GM23248 (cell line): ENCODE data around the gene SEPTIN5. TPM values are rescaled to one million over a fixed set of nuclear protein-coding genes. Genes with fewer than 3 reads are reported as not detected.
A peak's percentile ranks its signal among the peaks of the same experiment; 100 is the strongest.

Experiments used
- DNase-seq: peaks from one replicate; pipeline ENCODE4 v3.0.0-alpha.2; 2015
- H2AFZ ChIP-seq: fragments of 200-600 bp; sonication (generic); 2 replicates; pipeline ENCODE4 v1.6.1; 2016; ENCODE audit warnings: antibody characterized with exemption
- H3F3A ChIP-seq: fragments of 200-600 bp; sonication (generic); 2 replicates; pipeline ENCODE4 v1.6.1; 2016; ENCODE audit warnings: mild to moderate bottlenecking, antibody characterized with exemption, mixed run types; ENCODE audit not compliant: insufficient read depth
- H3K27ac ChIP-seq: fragments of 200-600 bp; sonication (generic); 2 replicates; pipeline ENCODE4 v1.5.1; 2016; ENCODE audit warnings: mild to moderate bottlenecking
- H3K27me3 ChIP-seq: fragments of 200-600 bp; sonication (generic); replicated peaks from 2 replicates; pipeline ENCODE4 v1.6.1; 2016; ENCODE audit warnings: mild to moderate bottlenecking; ENCODE audit not compliant: insufficient read depth
- H3K36me3 ChIP-seq: fragments of 200-600 bp; sonication (generic); 2 replicates; pipeline ENCODE4 v1.6.1; 2016; ENCODE audit warnings: low read depth, mild to moderate bottlenecking
- H3K4me1 ChIP-seq: fragments of 200-600 bp; sonication (generic); 2 replicates; pipeline ENCODE4 v1.6.1; 2016; ENCODE audit warnings: mild to moderate bottlenecking; ENCODE audit not compliant: insufficient read depth
- H3K4me2 ChIP-seq: fragments of 200-600 bp; sonication (generic); one replicate; pipeline ENCODE4 v1.6.1; 2016; ENCODE audit warnings: mild to moderate bottlenecking; ENCODE audit not compliant: unreplicated experiment
- H3K4me3 ChIP-seq: fragments of 200-600 bp; sonication (generic); 2 replicates; pipeline ENCODE4 v1.5.1; 2016; ENCODE audit warnings: mild to moderate bottlenecking
- H3K79me2 ChIP-seq: fragments of 200-600 bp; sonication (generic); 2 replicates; pipeline ENCODE4 v1.6.1; 2016; ENCODE audit warnings: mild to moderate bottlenecking; ENCODE audit not compliant: insufficient read depth
- H3K9ac ChIP-seq: fragments of 200-600 bp; sonication (generic); 2 replicates; pipeline ENCODE4 v1.6.1; 2016; ENCODE audit warnings: mild to moderate bottlenecking
- H3K9me2 ChIP-seq: fragments of 200-600 bp; sonication (generic); 2 replicates; pipeline ENCODE4 v1.6.1; 2016; ENCODE audit warnings: mixed run types, mild to moderate bottlenecking, moderate library complexity; ENCODE audit not compliant: insufficient read depth
- H3K9me3 ChIP-seq: fragments of 200-600 bp; sonication (generic); one replicate; pipeline ENCODE4 v1.6.1; 2017; ENCODE audit warnings: low read depth
- H4K20me1 ChIP-seq: fragments of 200-600 bp; sonication (generic); 2 replicates; pipeline ENCODE4 v1.6.0; 2016; ENCODE audit not compliant: insufficient read depth
- EZH2 ChIP-seq: fragments of 200-600 bp; sonication (generic); IDR thresholded peaks from 2 replicates; pipeline ENCODE4 v1.6.1; 2018; ENCODE audit warnings: antibody characterized with exemption, mild to moderate bottlenecking; ENCODE audit not compliant: insufficient read depth, poor library complexity, severe bottlenecking
- EZH2phosphoT487 ChIP-seq: fragments of 200-600 bp; sonication (generic); IDR thresholded peaks from 2 replicates; pipeline ENCODE4 v1.6.1; 2018; ENCODE audit warnings: antibody characterized with exemption, moderate library complexity, mild to moderate bottlenecking, low read depth; ENCODE audit not compliant: insufficient read depth
- WGBS, 2 experiments: methylation state at CpG; one replicate each; pipeline ENCODE4 v1.1.6; 2015 to 2017; ENCODE audit warnings: low lambda C conversion rate in 2 of 2, low coverage in 1 of 2; ENCODE audit errors: missing lambda C conversion rate in 2 of 2; 5-methylcytosine and 5-hydroxymethylcytosine counted together
- in situ Hi-C: fragments of 300-500 bp; cut with MboI; formaldehyde crosslinking; loops from 2 replicates; pipeline ENCODE4 v1.15.0; 2020
- polyA plus RNA-seq: library from polyadenylated mRNA; unstranded; fragments of >200 nt; fragmentation: Nextera tagmentation; extraction: Ambion mirVana; gene quantifications from 2 replicates; pipeline ENCODE4 v1.2.1, GENCODE V29; 2016
- total RNA-seq: library from RNA; depleted of rRNA; stranded (reverse); fragments of >200 nt; shearing (Covaris generic); gene quantifications from 2 replicates; pipeline ENCODE4 v1.2.3, GENCODE V29; 2014

SEPTIN5 gene
- total and polyA plus RNA-seq, 2 experiments from 2014 or later = 17.0 to 31.5 TPM

DNA sequence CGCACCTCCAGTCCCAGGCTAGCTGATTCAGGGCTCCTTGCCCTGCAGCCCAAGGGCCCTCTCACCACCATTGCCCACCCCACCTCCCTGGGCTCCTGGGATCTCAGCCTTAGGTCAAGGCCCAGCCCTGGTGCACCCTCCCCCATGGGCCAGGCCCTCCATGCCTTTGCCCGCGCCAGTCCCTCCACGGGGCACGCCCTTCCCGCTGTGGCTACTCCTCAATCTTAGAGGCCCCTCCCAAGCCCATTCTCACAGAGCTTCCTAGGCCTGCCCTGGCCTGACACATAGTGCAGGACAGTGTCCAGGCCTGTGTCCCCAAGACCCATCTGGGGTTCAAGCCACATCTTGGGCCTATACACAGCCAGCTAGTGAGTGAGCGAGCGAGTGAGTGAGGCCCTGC, 15.9 kb downstream of the SEPTIN5 start:
- Histone ChIP-seq H3K9me3 (no peaks in the 10 kb centered on the region), H4K20me1 (no peaks in the 10 kb centered on the region), H3K27me3 (no peaks in the 10 kb centered on the region), H3K9ac (peak overlapping the region; percentile 73), H3K4me1 (no peaks in the 10 kb centered on the region), H3K27ac (no peak overlapping the region), H3K79me2 (no peaks in the 10 kb centered on the region), H3K9me2 (no peaks in the 10 kb centered on the region), H3K36me3 (no peaks in the 10 kb centered on the region), H2AFZ (peak overlapping the region; percentile 87), H3K4me2 (no peak overlapping the region), H3F3A (no peaks in the 10 kb centered on the region), H3K4me3 (no peak overlapping the region)
- in situ Hi-C loops = no loop called here
- DNase-seq = no peak
- TF ChIP-seq EZH2phosphoT487 = no peak
- no peak for TF ChIP-seq EZH2
- WGBS, 2 experiments = 94 to 96% methylated on average over 8 of the region's 8 CpGs

DNA sequence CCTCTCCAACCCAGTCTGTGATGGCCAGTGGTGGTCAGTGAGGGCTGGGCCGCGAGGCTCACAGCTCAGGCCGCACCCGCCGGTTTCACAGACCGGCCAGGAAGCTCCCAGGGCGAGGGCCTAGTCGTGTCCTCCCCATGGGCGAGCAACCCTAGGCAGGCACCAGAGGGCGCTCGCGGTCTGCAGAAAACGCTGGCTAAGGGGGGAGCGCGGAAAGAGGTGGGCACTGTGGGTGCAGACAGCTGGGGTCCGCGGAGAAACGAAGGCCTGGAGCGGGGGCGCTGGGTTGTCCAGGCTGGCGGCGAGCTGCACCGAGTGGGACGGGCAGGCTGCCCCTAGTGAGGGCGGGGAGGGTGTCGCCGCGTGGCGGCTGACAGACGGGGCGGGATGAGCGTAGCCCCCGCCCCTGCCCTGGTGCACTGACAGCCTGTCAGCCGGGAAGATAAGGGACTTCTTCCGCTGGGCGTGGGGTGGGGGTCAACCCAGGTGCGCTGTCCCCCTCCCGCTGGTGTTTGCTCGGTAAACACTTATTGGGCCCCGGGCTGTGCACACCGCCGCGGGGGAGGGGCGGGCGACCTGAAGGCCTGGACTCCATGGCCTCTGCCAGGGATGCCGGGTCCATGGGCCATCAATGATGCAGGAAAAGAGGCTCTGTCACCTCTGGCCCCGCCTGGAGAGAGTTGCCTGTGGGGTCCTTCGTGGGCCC, 16.5 kb downstream of the SEPTIN5 start:
- in situ Hi-C loops = no loop called here
- DNase-seq = peak; percentile 87
- Histone ChIP-seq H3K4me3 (peak overlapping the region; percentile 71), H3K36me3 (no peaks in the 10 kb centered on the region), H3K4me2 (peak overlapping the region; percentile 75), H3K27me3 (no peaks in the 10 kb centered on the region), H3K4me1 (no peaks in the 10 kb centered on the region), H3K9ac (peak overlapping the region; percentile 73), H3K27ac (no peak overlapping the region), H2AFZ (peak overlapping the region; percentile 87), H3F3A (no peaks in the 10 kb centered on the region), H4K20me1 (no peaks in the 10 kb centered on the region), H3K9me3 (no peaks in the 10 kb centered on the region), H3K79me2 (no peaks in the 10 kb centered on the region), H3K9me2 (no peaks in the 10 kb centered on the region)
- TF ChIP-seq EZH2 (no peak), EZH2phosphoT487 (no peak)
- WGBS, 2 experiments = 5 to 6% methylated on average over 31 to 43 of the region's 48 CpGs

DNA sequence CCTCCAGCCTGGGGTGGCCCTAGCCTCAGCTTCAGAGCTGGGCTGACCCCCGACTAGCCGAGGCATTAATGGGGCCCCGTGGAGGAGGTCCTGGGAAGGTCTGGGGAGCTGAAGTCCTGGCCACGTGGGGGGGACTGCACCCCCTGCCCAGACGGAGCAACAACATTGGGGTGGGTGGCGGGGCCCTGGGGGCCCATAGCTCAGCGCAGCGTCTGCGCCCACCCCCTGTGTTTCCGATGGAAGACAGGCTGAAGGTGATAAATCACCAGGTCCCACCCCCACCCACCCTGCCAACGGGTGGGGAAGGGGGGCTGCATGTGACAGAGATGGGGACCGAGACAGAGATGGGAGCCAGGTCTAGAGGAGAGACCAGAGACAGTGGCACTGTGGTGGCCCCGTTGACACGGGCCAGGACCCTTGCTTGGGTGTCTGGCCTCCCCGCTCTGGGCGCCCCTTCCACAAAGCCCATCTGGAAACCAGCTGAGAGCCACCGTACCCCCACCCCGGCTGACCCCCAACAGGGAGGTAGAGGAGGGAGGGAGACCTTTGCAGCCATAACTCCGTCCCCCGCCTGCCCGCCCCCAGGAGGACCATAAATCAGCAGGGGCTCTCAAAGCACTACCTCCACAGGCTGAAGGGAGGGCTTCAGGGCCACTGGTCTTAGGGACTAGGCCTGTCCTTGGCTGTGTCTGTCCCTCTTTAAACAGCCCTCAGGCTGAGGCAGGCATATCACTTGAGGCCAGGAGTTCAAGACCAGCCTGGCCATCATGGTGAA, 17.2 kb downstream of the SEPTIN5 start:
- Histone ChIP-seq H3K4me1 (no peaks in the 10 kb centered on the region), H3K4me2 (no peak overlapping the region), H3K27me3 (no peaks in the 10 kb centered on the region), H3F3A (no peaks in the 10 kb centered on the region), H2AFZ (peak overlapping the region; percentile 87), H3K4me3 (no peak overlapping the region), H3K9me3 (no peaks in the 10 kb centered on the region), H3K27ac (no peak overlapping the region), H4K20me1 (no peaks in the 10 kb centered on the region), H3K79me2 (no peaks in the 10 kb centered on the region), H3K9me2 (no peaks in the 10 kb centered on the region), H3K36me3 (no peaks in the 10 kb centered on the region), H3K9ac (no peak overlapping the region)
- WGBS, 2 experiments = 68 to 74% methylated on average over 16 to 21 of the region's 21 CpGs
- no peak for DNase-seq
- no peak for TF ChIP-seq EZH2
- no peak for TF ChIP-seq EZH2phosphoT487
- in situ Hi-C loops = no loop called here

DNA sequence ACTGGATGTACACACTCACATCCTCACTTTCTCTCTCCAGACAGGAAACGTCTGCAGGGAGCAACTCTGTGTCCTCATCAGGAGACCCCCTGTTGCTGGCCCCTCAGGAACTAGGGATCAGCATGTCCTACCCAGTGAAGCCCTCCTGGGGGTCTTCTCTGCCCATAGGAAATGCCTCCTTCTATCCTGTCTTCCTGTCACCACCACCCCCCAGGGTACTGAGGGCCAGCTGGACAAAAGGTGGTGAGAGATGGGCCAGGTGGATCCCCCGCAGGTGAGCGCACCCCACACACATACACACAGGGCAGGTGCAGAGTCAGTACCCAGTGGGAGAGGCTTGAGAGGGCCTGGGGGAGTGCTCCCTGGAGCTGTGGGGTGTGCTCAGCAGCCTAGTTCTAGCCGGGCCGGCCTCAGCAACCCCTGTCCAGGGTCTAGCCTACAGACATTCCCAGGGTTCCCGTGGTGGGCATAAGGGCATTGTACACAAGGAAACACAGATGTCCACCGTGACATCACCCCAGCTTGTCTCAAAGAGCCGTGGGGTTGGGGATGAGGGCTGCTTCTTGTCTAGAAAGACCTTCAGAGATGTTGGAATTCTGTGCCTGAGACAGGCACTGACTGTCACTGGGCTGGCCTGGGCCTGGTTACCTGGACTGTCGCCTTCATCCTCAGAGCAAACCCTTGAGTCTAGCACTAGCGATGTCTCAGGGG, 18.3 kb downstream of the SEPTIN5 start:
- DNase-seq = no peak
- H3K4me1 ChIP-seq = no peaks in the 10 kb centered on the region
- TF ChIP-seq EZH2phosphoT487 (no peak), EZH2 (no peak)

More for the DNA sequence above, 18.3 kb downstream of the SEPTIN5 start:
- Histone ChIP-seq H3K27me3 (no peaks in the 10 kb centered on the region), H3K9ac (no peak overlapping the region), H4K20me1 (no peaks in the 10 kb centered on the region), H3K79me2 (no peaks in the 10 kb centered on the region), H3K9me2 (no peaks in the 10 kb centered on the region), H3F3A (no peaks in the 10 kb centered on the region), H3K4me3 (no peak overlapping the region), H3K36me3 (no peaks in the 10 kb centered on the region), H2AFZ (no peak overlapping the region), H3K4me2 (no peak overlapping the region), H3K9me3 (no peaks in the 10 kb centered on the region), H3K27ac (no peak overlapping the region)
- in situ Hi-C loops = no loop called here
- 88 to 90% methylated on average over 10 of the region's 10 CpGs for WGBS, 2 experiments
